GM19023 (cell line): ENCODE results near the gene ISLR.

Experiments
- ATAC-seq: cut with Tn5 transposase; IDR thresholded peaks from one replicate; pipeline ENCODE4 v1.9.1; 2021; ENCODE audit warnings: mild to moderate bottlenecking, moderate library complexity; ENCODE audit not compliant: unreplicated experiment

ISLR gene

DNA sequence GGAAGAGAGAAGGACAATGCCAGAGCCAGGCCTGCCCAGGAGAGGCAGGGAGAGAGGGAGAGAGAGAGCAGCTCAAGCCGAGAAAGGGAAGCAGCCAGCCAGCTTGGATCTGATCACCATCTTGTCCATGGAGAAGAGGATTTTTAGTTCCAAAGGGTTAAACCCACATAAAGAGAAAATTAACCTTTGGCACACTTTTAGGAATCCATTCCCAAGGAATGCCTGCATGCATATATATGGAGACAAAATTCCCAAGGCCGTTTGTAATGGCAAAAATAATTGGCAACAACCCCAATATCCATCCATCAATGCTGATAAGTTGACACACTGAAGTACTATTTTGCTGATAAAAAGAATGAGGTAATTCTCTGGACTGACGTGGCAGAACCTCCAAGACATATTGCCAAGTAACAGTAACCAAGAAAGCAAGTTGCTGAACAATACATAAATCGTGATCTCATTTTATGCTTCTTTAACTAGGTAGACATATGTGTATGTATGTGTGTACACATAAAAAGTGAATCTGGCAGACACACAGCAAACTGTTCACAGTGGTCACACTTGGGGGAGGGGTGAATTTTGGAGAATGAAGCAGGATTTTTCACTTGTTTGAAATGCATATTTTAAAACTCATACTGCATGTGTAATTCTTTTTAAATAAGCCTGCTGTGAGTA is 36.6 kb downstream of the ISLR start:
- no peak for ATAC-seq

DNA sequence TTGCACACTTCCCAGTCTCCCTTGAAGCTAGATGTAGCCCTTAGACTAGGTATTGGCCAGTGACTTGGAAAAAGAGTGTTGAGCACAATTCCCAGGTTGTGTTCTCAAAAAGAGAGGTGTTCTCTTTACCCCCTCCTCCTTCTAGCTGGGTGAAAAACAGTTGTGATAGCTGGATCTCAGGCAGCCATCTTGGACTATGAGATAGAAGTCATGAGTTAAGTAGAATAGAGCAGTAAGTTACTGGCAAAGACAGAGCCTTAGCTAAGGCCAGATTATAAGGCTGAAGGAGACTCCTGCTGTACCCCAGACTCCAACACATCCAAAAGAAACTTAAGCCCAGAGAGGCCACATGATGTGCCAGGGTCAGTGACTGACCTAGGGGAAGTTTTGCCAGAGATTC is 37.2 kb downstream of the ISLR start:
- no peak for ATAC-seq

DNA sequence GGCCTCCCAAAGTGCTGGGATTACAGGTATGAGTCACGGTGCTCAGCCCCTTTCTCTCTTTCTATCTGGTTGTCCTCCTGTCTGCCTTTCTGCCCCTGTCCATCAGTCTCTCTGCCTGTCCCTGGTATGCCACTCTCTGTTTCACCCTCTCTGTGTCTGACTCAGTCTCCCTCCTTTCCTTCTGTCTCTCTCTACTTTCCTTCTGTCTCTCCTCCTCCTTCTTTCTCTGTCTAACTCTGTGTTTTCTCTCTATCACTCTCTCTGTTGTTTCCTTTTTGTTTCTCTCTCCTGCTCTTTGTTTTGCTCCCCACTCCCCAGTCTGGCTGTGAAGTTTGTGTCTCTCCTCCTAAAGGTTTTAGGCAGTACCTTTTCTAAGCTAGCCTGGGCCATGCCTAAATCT is 38.1 kb downstream of the ISLR start:
- ATAC-seq: no peak

DNA sequence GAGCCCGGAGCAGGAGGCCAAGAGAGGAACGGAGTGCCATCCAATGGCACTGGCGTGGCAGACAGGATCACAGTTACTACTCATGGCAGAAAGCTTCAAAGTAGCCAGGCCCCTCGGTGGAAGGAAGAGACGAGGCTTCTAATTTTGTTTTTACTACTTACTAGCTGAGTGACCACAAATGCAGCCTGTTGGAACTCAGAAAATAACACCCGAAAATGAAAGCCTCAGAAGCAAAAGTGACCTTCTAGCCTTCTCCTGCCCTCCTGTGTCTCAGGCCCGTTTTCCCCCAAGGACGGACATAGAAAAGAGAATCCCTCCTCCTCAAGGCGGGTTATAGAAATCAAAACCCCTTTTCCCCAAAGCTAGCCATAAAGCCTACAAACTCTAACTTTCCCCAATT is 39.0 kb downstream of the ISLR start:
- no peak for ATAC-seq

DNA sequence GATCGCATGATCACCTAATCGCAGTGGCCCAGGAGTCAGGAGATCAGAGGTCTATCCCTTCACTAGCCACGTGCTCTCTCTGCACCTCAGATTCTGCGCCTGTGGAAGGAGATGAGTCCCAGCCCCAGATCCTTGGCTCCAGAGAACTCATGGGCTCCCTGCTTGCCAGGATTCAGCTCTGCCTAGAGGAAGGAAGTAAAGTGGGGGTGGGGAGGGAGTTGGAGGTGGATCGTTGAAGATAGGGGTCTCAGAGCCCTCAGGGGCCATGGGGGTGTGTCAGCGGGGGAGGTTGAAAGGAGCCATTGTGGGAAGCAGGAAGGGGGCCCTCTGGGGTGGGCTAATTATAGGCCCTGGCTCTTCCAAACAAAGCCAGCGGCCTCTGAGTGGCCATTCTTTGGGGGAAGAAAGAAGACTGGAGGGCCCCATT is 40.4 kb downstream of the ISLR start:
- ATAC-seq: no peak

DNA sequence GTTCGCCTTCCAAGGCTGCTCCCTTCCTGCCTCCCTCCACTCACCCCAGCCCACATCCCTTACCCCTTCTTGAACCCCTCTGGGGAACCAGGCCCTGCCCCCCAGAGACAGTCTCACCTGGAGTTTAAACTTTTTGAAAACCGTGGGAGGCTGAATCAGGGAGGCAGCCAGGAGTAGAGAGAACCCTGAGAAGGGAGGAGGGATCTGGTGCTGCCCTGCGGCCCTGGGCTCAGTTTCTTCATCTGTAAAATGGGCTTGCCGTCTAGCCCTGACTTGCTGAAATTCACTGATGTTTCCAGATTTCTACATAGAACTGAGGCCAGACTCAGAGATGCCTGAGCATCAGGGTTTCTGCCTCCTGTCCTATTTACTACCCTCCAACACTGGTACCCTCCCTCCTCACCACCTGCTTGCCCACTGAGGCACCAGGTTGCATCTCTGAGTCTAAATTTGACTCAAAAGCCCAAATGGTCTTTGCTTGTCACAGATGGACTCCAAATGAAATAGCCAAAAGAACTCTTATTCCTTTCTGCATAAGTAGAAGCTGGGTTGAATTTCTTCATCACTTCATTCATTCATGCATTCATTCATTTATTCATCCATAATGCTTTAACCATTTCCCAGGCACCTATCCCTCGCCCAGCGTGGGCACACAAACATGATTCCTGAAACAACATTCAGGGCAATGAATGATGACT is 41.0 kb downstream of the ISLR start:
- ATAC-seq: no peak

DNA sequence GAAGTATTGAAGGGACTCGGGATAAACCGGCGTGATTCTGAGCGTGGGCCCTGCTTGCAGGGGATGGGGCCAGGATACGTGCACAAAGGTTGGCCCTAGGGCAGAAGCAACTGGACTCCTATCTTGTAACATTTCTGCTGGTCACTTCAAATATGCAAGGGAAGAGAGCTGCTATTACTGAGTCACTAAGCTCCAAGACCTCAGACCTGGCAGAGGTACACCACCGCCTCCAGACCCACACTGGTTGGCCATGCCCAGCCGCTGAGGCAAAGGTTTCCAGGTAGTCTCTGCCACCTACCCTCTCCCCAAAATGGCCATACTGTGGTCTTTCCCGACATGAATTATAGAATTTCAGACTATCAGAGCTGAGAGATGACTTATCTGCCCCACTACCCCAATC is 42.4 kb downstream of the ISLR start:
- ATAC-seq: no peak

DNA sequence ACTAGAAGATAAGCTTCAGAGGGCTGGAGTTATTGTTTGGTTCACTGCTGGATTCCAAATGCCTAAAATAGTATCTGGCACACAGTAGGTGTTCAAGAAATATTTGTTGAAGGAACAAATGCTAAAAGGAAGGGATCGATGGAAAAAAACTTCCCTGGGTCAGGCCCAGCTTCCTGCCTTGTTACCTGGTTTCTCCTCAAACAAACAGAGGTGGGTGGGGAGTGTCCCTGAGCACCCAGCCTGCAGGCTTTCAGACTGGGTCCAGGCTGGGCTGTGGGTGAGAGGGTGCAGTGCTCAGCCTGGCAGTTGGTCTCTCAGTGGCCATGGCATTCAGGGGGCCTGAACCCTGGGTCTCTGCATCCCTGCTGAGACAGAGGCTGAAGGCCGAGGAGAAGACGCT is 43.4 kb downstream of the ISLR start:
- ATAC-seq: no peak

DNA sequence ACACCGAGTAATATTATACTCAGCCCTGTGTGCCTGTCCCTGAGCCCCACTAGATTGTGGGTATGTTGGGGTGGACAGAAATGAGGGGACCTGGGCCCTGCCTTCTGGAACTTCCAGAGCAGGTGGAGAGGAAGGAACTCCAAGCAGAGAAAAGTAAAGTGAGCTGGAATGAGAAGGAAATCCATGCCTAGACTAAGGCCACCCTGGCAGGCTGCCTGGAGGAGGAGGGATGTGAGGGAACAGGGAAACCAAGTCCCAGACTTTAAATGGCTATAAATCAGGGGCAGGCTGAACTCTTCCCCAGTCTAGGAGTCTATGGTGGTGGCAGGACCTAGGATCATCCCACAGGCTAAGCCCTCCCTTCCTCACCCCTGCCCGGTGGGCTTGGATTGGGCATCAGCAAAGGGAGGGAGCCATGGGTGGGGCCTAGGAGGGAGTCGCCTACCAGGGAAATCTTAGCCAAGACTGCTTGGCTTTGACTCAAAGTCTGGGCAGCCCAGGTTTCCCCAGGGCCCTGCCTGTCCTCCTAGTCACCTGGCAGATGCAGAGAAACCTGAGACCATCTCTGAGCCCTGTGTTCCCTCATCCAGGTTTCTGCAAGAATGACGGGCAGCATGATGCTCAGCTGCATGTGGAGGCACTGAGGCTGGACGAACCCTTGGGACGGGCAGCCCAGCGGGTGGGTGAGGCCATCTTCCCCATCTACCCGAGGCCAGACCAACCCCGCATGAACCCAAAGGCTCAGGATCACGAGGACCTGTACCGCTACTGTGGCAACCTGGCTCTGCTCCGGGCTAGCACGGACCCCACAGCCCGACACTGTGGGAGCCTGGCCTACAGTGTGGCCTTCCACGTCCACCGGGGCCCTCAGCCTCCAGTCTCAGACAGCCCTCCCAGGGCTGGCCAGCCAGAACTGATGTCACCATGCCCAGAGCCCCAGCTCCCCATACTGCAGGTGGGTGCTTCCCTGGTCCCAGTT is 44.7 kb downstream of the ISLR start:
- no peak for ATAC-seq

DNA sequence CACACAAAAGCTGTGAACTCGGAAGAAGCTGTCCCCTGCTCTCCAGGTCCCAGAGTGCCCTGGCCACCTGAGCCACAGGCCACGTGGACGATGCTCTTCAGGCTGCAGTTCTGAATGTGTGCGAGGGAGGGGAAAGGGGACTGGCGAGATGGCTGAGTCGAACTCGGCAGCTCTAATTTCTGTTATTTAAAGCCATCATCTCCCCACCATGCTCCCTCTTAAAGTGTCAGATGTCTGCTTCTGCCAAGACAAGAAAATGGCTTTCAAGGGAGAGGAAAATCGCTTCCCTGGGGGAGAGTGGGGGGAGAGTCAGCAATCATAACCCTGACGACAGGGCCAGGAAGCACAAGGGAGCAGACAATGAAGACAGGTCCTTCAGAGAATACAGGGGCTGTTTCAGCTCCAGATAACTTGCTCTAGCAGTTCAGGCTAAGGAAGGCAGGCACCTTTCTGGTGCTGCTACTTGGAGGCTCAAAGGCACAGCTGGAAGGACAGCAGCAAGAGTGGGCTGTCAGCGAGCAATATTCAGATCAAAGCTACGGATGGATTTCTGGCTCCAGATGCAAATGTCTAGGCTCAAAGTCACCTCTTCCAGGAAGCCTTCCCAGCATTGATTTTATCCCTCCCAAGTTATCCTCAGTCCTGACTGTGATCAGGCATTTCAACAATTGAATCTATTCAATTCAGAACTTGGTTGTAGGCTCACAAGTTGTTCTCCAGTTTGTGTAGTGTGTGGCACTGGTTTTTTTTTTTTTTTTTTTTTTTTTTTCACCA is 47.2 kb downstream of the ISLR start:
- ATAC-seq: no peak

DNA sequence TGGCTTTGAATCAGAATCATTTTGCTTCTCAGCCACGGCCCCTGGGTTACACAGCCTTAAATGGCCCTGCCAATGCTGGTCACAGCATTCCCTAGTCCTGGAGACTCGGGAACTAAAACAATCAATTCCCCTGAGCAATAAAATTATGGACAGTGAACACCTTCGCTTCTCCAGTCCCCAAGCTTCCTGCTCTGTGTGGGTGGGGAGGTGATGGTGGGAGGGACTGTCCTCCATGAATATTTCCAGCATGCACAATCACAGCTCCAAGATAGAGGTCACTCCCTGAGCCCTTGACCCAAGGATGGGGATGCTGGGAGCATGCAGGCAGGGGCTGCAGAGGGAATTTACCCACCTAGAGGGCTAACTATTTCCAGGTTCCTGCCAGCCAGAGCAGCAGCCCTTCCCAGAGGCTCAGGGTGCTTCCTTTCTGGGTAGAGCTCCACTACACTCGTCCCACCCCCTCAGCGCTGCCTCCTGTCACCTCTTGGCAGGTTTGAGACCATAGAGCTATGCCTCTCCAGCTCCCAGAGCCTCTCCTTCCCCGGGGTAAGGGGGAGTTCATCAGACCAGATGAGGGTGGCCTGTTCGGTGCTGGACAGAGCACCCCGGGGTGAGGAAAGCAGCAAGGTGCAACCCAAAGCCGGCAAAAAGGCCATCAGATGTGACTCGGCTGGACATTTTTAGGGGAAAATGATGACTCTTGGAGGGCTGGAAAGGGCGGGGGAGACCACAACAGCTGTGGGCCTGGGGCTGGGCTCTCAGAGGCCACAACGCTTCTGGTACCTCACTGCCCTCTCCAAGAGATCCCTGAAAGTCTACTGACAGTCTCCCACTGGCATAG is 48.1 kb downstream of the ISLR start:
- ATAC-seq: no peak

DNA sequence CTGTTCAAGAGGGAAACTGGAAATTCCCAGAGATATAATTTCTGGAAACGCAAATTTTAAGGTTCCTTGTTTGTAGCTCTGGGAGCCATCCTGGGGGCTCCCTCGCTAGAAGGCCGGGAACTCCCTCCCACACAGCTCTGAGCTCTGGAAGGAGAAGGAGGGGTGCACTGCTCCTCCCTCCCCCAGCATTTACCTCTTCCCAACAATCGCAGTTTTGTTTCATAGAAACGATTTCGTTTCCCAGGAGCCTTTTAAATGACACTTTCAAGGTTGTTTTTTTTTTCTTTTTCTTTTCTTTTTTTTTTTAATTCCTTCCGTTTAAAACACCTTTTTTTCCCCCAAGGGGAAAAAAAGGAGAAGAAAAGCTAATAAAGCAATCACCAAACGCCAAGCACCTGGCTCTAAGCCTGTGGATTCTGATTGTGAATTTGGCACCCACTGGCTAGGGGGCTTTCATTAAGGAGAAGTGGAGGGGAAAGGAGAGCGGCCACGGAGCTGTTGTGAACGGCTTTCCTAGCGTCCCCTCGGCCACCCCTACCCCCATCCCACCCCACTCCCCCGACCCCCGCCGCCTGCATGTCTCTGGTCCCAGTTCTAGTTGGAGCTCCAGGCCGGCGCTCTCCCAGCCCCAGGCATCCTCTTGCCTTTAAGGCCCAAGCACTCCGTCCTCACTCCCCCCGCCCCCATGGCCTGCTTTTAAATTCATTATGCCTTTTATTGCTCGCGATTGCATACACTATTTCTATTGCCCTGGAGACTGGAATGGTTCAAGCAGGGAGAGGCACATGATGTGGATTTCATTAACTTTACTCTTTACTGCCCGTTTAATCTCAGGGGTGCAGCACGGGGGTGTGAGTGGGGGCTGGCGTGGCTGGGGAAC is 49.0 kb downstream of the ISLR start:
- no peak for ATAC-seq

DNA sequence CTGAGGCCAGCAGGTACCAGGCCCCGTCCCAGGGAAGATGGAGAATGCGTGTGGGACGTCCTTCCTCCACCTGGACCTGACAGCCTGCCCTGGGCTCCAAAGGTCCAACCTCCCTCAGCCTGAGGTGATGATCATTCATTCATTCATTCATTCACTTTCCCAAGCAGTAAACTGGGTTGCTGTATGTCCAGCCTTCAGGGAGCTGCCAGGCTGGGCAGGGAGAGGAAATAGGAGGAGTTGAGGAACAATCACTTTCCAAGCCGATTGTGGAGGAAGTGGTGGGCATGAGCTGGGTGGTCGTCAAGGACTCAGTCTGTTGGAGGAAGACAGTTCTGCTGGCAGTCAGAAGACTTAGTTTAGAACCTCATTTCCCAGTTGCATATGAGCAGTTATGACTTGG is 52.4 kb downstream of the ISLR start:
- ATAC-seq: no peak
